Limb (tissue), 2 donors: ENCODE results near the gene DDX50.
"Not testable (repeated sequence)": the region's sequence is repeated elsewhere in the genome, so short reads cannot be mapped to it uniquely, and the experiment has no call there.

ENCODE experiments used
- DNase-seq, 2 donors: peaks; one replicate each; pipeline ENCODE4 v3.0.0-alpha.2; 2016; ENCODE audit errors: extremely low spot score in 2 of 2

DDX50 gene

GRCh38 chr10:68901105-68901927 lies at the start of gene DDX50:
Gene DDX50, plus strand, starts transcription at chr10:68901315. Its CDS starts 70 bp downstream, at chr10:68901385.
- DNase-seq: peak; percentile 97 to 100

- no peak for DNase-seq
Measured at GRCh38 chr10:68856352-68856751, 44.8 kb upstream of the DDX50 start.

- DNase-seq: no peak
Measured at GRCh38 chr10:68857005-68857404, 44.1 kb upstream of the DDX50 start.

- DNase-seq: no peak
Measured at GRCh38 chr10:68861253-68861652, 39.9 kb upstream of the DDX50 start.

GRCh38 chr10:68864611-68865010 lies 36.5 kb upstream of the DDX50 start:
- DNase-seq: no peak

- DNase-seq: not testable (repeated sequence)
Measured at GRCh38 chr10:68868173-68868572, 32.9 kb upstream of the DDX50 start.

- no peak for DNase-seq
Measured at GRCh38 chr10:68869623-68870022, 31.5 kb upstream of the DDX50 start.

- DNase-seq: no peak
Measured at GRCh38 chr10:68870061-68870460, 31.1 kb upstream of the DDX50 start.

GRCh38 chr10:68870545-68871104 lies 30.5 kb upstream of the DDX50 start:
- no peak for DNase-seq

- peak in 1 of 2 donors; percentile 34 for DNase-seq
Measured at GRCh38 chr10:68871105-68871711, 29.9 kb upstream of the DDX50 start.

- DNase-seq: peak in 1 of 2 donors; percentile 84
Measured at GRCh38 chr10:68871731-68872342, 29.3 kb upstream of the DDX50 start.

GRCh38 chr10:68876246-68877138 lies 24.6 kb upstream of the DDX50 start:
- no peak for DNase-seq

- no peak for DNase-seq
Measured at GRCh38 chr10:68877482-68878110, 23.5 kb upstream of the DDX50 start.

GRCh38 chr10:68878496-68878895 lies 22.6 kb upstream of the DDX50 start:
- no peak for DNase-seq

- no peak for DNase-seq
Measured at GRCh38 chr10:68879628-68880027, 21.5 kb upstream of the DDX50 start.

GRCh38 chr10:68880181-68880580 lies 20.9 kb upstream of the DDX50 start:
- no peak for DNase-seq

- DNase-seq: no peak
Measured at GRCh38 chr10:68895041-68895440, 6.1 kb upstream of the DDX50 start.

GRCh38 chr10:68897336-68897741 lies 3.8 kb upstream of the DDX50 start:
- DNase-seq: peak; percentile 67 to 83

GRCh38 chr10:68899186-68899745 lies 1.8 kb upstream of the DDX50 start:
- no peak for DNase-seq

- no peak for DNase-seq
Measured at GRCh38 chr10:68900427-68901104, 549 bp upstream of the DDX50 start.
